HG03571 (cell line): Measurements from ENCODE around the gene TMEM209.
"Not testable (repeated sequence)": the region's sequence is repeated elsewhere in the genome, so short reads cannot be mapped to it uniquely, and the experiment has no call there.

Experiments used
- ATAC-seq: cut with Tn5 transposase; IDR thresholded peaks from one replicate; pipeline ENCODE4 v1.9.1; 2021; ENCODE audit not compliant: unreplicated experiment

Gene TMEM209

GRCh38 chr7:130174237-130174959 lies 30.8 kb downstream of the TMEM209 start:
- ATAC-seq: no peak

DNA sequence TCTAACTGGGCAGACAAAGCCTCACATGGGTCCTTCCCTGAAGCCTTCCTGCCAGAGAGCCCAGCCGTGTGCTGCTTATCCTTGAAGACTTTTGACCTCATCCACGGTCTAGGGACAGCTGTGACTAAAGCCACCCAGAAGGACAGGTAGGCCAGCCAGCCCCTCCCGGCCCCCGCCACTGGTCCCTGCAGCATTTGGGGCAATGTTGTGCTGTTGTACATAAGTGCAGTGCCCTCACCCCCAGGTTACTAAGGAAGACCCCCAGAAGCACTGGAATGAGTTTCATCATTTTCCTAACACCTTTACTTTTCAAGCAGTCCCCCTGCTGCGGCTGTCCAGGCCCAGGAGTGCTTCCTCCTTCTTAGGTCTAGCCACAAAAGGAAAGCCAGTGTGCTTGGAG lies 43.0 kb downstream of the TMEM209 start:
- no peak for ATAC-seq

GRCh38 chr7:130160455-130160854 lies 44.8 kb downstream of the TMEM209 start:
- ATAC-seq: no peak

- no peak for ATAC-seq
Measured at GRCh38 chr7:130160023-130160422, 45.2 kb downstream of the TMEM209 start.

GRCh38 chr7:130157700-130158099 lies 47.5 kb downstream of the TMEM209 start:
- no peak for ATAC-seq

- ATAC-seq: no peak
Measured at GRCh38 chr7:130156140-130156539, 49.1 kb downstream of the TMEM209 start.

- ATAC-seq: no peak
Measured at GRCh38 chr7:130154501-130155317, 50.5 kb downstream of the TMEM209 start.

- no peak for ATAC-seq
Measured at GRCh38 chr7:130154131-130154500, 51.1 kb downstream of the TMEM209 start.

DNA sequence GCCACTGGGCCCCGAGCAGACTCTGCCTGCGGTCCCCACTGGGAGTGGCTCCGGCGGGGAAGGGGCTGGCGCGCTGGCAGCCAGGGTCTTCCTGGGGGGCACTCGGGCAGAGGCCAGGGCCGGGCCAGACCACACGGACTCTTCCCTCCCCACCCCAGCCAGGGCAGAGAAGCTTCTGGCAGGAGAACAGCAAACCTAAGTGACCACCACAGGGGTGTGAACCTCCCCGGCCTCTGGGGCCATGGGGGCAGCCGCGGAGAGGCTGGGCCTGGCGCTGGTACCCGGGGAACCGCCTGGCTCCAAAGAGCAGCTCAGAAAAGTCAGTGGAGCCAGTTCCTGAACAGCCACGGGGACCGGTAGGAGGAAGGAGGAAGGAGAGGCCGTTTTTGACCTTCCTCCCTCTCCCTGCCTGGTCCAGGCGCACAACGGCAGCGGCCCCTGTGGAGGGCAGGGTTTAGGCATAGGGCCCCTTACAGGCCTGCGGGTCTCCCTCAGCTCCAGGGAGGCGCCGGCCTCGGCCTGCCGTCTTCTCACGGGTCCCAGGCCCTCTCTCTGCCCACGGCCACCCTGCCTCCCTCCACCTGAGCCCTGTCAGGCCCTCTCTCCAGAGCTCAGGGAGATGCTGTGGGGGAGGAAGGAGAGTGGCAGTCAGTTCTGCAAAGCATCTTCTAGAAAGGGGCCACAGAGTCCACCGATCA lies 51.8 kb downstream of the TMEM209 start:
- no peak for ATAC-seq

DNA sequence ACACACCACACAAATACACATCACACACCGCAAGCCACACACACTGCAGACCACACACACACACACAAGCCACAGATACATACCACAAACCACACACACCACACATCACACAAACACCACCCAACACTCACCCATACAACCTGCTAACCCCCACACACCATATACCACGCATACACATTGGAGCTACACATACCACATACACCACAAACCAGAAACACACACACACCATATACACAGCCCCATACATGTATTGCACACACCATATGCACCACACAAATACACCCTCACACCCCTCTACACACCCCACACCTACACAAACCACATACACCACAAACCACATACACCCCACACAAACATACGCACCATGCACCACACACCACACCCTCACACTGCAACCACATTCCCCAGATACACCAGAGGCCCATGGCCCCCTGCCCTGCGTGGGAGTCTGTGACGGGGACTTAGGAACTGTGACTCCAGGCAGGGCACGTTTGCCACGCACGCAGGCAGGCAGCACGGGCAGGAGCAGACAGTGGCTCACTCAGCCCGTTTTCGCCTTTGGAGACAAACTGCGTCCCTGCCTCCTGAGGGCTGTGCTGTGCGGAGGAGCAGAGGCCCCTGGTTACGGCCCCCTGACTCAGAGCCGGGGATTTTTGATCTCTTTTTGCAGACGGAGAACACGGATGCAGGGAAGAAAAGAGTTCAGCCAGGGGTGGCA lies 52.6 kb downstream of the TMEM209 start:
- no peak for ATAC-seq

DNA sequence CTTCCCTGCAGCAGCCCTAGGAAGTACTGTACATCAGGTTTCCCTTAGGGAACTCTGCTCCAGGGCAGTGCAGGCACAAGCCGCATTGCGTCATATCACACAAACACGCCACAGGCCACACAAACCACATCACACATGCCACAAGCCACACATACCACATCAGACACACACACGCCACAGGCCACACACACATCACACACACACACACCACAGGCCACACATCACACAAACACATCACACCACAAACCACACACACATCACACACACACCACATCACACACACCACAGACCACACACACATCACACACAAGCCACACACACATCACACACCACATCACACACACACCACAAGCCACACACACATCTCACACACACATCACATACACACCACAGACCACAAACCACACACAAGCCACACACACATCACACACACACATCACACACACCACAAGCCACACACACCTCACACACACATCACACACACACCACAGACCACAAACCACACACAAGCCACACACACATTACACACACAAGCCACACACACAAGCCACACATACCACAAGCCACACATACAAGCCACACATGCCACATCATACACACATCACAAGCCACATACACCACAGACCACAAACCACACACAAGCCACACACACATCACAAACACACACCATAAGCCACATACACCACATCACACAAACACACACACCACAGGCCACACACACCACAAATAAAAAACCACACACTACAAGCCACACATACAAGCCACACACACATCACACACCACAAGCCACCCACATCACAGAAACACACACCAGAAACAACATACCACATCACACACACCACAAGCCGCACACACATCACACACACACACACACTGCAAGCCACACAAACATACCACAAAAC lies 53.4 kb downstream of the TMEM209 start:
- no peak for ATAC-seq

- ATAC-seq: no peak
Measured at GRCh38 chr7:130150587-130150986, 54.6 kb downstream of the TMEM209 start.

- ATAC-seq: peak; percentile 51
Measured at GRCh38 chr7:130149281-130150139, 55.7 kb downstream of the TMEM209 start.

GRCh38 chr7:130148561-130148960 lies 56.6 kb downstream of the TMEM209 start:
- ATAC-seq: no peak

- ATAC-seq: no peak
Measured at GRCh38 chr7:130147710-130148325, 57.4 kb downstream of the TMEM209 start.

GRCh38 chr7:130146693-130147405 lies 58.4 kb downstream of the TMEM209 start:
- no peak for ATAC-seq

DNA sequence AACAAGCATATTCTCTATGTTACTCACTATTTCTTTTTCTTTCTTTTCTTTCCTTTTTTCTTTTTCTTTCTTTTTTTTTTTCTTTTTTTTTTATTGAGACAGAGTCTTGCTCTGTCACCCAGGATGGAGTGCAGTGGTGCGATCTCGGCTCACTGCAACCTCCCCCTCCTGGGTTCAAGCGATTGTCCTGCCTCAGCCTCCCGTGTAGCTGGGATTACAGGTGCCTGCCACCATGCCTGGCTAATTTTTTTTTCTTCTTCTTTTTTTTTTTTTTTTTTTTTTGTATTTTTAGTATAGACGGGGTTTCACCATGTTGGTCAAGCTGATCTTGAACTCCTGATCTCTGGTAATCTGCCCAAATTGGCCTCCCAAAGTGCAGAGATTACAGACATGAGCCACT lies 59.1 kb downstream of the TMEM209 start:
- not testable (repeated sequence) for ATAC-seq

DNA sequence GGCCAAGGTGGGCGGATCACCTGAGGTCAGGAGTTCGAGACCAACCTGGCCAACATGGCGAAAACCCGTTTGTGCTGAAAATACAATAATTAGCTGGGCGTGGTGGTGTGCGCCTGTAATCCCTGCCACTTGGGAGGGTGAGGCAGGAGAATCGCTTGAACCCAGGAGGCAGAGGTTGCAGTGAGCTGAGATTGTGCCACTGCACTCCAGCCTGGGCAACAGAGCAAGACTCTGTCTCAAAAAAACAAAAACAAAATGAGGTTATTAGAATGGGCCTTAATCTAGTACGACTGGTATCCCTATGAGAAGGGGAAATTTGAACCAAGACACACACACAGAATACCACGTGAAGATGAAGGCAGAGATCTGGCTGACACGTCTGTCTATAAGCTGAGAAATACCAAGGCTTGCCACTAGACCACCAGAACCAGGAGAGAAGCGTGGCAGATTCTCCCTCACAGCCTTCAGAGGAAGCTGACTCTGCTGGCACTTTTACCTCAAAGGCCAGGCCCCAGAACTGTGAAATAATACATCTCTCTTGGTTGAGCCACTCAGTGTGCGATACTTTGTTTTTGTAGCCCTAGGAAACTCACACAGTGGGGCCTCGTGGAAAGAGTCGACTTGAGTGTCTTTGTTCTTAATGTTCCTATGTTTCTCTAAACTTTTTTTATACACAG lies 59.6 kb downstream of the TMEM209 start:
- no peak for ATAC-seq
